Mucosa of stomach (tissue), 1 donor: ENCODE data around the gene AAK1.
"Not testable (repeated sequence)": the region's sequence is repeated elsewhere in the genome, so short reads cannot be mapped to it uniquely, and the experiment has no call there.

Experiments used
- H3K27me3 ChIP-seq: one replicate; pipeline ENCODE4 v1.7.0; 2013; ENCODE audit warnings: mild to moderate bottlenecking, low read length; ENCODE audit not compliant: control insufficient read depth, insufficient read depth
- H3K36me3 ChIP-seq: one replicate; pipeline ENCODE4 v1.7.0; 2013; ENCODE audit warnings: low read length; ENCODE audit not compliant: control insufficient read depth, insufficient read depth
- H3K4me1 ChIP-seq: one replicate; pipeline ENCODE4 v1.7.0; 2013; ENCODE audit warnings: mild to moderate bottlenecking, low read length; ENCODE audit not compliant: control insufficient read depth, insufficient read depth
- H3K4me3 ChIP-seq: one replicate; pipeline ENCODE4 v1.7.0; 2013; ENCODE audit warnings: low read length
- H3K9ac ChIP-seq: one replicate; pipeline ENCODE4 v1.7.0; 2013; ENCODE audit warnings: mild to moderate bottlenecking, low read length, moderate library complexity
- H3K9me3 ChIP-seq: one replicate; pipeline ENCODE4 v1.7.0; 2013; ENCODE audit warnings: mild to moderate bottlenecking, low read length, moderate library complexity; ENCODE audit not compliant: control insufficient read depth
- donor health status: Pancreatic carcinoma.

Gene AAK1

GRCh38 chr2:69676146-69676545 is 32.6 kb upstream of the AAK1 start:
- Histone ChIP-seq H3K4me3 (no peak overlapping the region), H3K36me3 (no peaks in the 10 kb centered on the region), H3K9ac (no peak overlapping the region), H3K27me3 (no peaks in the 10 kb centered on the region), H3K4me1 (peaks cover 3% of the 10 kb centered on the region), H3K9me3 (no peaks in the 10 kb centered on the region)

- Histone ChIP-seq H3K27me3 (no peaks in the 10 kb centered on the region), H3K9me3 (no peaks in the 10 kb centered on the region), H3K36me3 (no peaks in the 10 kb centered on the region), H3K9ac (peak overlapping the region; percentile 60), H3K4me3 (no peak overlapping the region), H3K4me1 (peaks cover 3% of the 10 kb centered on the region)
Observed at GRCh38 chr2:69674316-69674670, 30.8 kb upstream of the AAK1 start.

DNA sequence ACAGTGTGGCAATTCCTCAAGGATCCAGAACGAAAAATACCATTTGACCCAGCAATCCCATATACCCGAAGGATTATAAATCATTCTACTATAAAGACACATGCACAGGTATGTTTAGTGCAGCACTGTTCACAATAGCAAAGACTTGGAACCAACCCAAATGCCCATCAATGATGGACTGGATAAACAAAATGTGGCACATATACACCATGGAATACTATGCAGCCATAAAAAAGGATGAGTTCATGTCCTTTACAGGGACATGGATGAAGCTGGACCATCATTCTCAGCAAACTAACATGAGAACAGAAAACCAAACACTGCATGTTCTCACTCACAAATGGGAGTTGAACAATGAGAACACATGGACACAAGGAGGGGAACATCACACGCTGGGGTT is 29.6 kb upstream of the AAK1 start:
- H3K9ac ChIP-seq, H3K4me3 ChIP-seq, H3K36me3 ChIP-seq, H3K4me1 ChIP-seq, H3K9me3 ChIP-seq, H3K27me3 ChIP-seq: not testable (repeated sequence)

GRCh38 chr2:69669666-69670065 is 26.1 kb upstream of the AAK1 start:
- H3K9me3 ChIP-seq = no peaks in the 10 kb centered on the region
- no peaks in the 10 kb centered on the region for H3K36me3 ChIP-seq
- H3K27me3 ChIP-seq = no peaks in the 10 kb centered on the region
- no peak overlapping the region for H3K9ac ChIP-seq
- no peak overlapping the region for H3K4me3 ChIP-seq
- no peaks in the 10 kb centered on the region for H3K4me1 ChIP-seq

- H3K27me3 ChIP-seq = no peaks in the 10 kb centered on the region
- no peaks in the 10 kb centered on the region for H3K4me1 ChIP-seq
- H3K4me3 ChIP-seq = no peak overlapping the region
- H3K9ac ChIP-seq = no peak overlapping the region
- no peaks in the 10 kb centered on the region for H3K36me3 ChIP-seq
- no peaks in the 10 kb centered on the region for H3K9me3 ChIP-seq
Observed at GRCh38 chr2:69668598-69668997, 25.1 kb upstream of the AAK1 start.

GRCh38 chr2:69667805-69668382 is 24.4 kb upstream of the AAK1 start:
- no peak overlapping the region for H3K9ac ChIP-seq
- no peaks in the 10 kb centered on the region for H3K36me3 ChIP-seq
- no peak overlapping the region for H3K4me3 ChIP-seq
- H3K27me3 ChIP-seq = no peaks in the 10 kb centered on the region
- no peaks in the 10 kb centered on the region for H3K9me3 ChIP-seq
- no peaks in the 10 kb centered on the region for H3K4me1 ChIP-seq

- no peaks in the 10 kb centered on the region for H3K36me3 ChIP-seq
- H3K9ac ChIP-seq = no peak overlapping the region
- H3K27me3 ChIP-seq = no peaks in the 10 kb centered on the region
- H3K9me3 ChIP-seq = no peaks in the 10 kb centered on the region
- no peaks in the 10 kb centered on the region for H3K4me1 ChIP-seq
- no peak overlapping the region for H3K4me3 ChIP-seq
Observed at GRCh38 chr2:69665152-69665551, 21.6 kb upstream of the AAK1 start.

DNA sequence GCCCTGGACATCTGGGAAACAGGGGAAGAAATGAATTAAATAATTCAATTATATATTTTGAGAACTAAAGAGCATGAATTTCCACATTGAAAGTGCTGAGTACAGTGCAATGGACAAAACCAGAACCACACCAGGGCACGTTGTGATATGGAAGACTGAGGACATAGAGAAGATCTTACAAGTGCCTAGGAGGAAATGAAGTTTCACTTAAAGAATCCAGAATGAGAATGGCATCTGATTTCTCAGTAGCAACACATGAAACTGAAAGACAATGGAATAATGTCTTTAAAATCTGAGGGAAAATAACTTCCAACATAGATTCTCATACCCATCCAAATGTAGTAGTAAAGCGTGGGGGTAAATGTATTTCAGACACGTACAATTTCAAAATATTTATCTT is 20.3 kb upstream of the AAK1 start:
- Histone ChIP-seq H3K9ac (no peak overlapping the region), H3K36me3 (no peaks in the 10 kb centered on the region), H3K9me3 (no peaks in the 10 kb centered on the region), H3K27me3 (no peaks in the 10 kb centered on the region), H3K4me3 (no peak overlapping the region), H3K4me1 (no peaks in the 10 kb centered on the region)

GRCh38 chr2:69662547-69662946 is 19.0 kb upstream of the AAK1 start:
- H3K4me1 ChIP-seq, H3K4me3 ChIP-seq, H3K9me3 ChIP-seq, H3K27me3 ChIP-seq, H3K36me3 ChIP-seq, H3K9ac ChIP-seq: not testable (repeated sequence)

DNA sequence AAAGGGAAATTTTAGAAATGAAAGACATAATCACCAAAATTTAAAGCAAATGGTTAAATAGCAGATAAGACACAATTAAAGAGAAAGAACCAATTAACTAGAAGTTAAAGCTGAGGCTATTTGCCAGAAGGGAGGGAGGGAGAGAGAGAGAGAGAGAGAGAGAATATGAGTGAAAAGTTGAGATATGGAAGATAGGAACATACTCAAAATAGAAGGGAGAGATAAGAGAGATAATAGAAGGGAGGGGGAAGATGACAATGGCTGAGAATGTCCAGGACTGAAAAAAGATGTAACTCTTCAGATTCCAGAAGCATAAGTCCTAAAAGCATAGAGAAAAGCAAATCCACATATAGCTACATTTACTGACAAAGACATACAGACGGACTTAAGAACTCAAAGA is 17.1 kb upstream of the AAK1 start:
- H3K36me3 ChIP-seq = no peaks in the 10 kb centered on the region
- H3K9me3 ChIP-seq = no peaks in the 10 kb centered on the region
- no peak overlapping the region for H3K4me3 ChIP-seq
- no peak overlapping the region for H3K9ac ChIP-seq
- no peaks in the 10 kb centered on the region for H3K27me3 ChIP-seq
- no peaks in the 10 kb centered on the region for H3K4me1 ChIP-seq

DNA sequence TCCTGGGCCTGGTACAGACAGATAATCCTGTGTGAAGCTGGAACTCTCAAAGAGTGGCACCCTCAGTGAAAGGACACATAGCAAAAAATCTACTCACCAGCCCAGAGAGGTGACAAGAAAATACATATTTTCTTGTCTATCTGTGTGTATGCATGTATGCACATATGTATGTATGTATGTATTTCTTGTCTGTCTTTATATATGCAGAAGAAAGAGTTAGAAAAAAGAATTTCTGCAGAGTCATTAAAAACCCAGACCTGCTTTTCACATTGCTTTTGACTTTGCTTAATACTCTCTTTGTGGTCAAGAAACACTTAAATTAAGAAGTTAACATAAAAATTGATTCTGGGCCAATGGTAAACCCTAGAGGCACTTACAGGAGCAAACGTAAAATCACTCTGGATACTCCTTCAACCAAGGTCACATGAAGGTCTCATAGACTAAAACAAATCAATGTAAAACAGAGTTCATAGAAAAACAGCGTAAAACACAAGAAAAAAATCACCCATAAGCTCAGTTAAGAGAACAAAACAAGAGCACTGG is 16.5 kb upstream of the AAK1 start:
- Histone ChIP-seq H3K9me3 (no peaks in the 10 kb centered on the region), H3K27me3 (no peaks in the 10 kb centered on the region), H3K4me1 (no peaks in the 10 kb centered on the region), H3K4me3 (no peak overlapping the region), H3K9ac (no peak overlapping the region), H3K36me3 (no peaks in the 10 kb centered on the region)

DNA sequence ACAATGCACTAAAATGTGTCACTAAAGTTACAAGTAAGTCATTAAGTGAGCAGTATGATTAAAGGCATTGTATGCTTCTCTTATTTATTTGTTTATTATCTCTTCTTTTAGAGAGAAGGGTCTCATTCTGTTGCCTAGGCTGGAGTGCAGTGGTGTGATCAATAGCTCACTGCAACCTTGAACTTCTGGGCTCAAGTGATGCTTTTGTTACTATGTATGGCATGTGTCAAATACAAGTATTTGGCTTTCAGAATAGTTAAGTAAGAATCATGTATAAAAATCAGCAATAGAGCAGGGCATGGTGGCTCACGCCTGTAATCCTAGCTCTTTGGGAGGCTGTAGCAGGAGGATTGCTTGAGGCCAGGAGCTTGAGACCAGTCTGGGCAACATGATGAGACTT is 15.8 kb upstream of the AAK1 start:
- Histone ChIP-seq H3K9ac (no peak overlapping the region), H3K27me3 (no peaks in the 10 kb centered on the region), H3K9me3 (no peaks in the 10 kb centered on the region), H3K4me1 (no peaks in the 10 kb centered on the region), H3K36me3 (no peaks in the 10 kb centered on the region), H3K4me3 (no peak overlapping the region)

DNA sequence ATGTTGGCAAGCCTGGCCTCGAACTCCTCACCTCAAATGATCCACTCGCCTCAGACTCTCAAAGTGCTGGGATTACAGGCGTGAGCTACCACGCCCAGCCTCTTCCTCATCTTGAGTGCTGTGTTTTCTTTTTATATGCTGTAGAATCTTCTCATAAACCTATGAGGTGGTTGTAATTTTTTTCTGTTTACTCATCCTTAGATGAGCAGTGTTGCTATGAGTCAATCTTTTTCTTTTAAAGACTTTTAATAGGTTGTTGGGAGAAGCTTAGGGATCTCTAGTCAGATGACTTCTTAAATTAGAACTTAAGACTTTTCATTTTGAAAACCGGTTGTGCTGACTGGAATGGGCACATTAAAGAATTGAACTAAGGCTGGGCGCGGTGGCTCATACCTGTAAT is 8.7 kb upstream of the AAK1 start:
- Histone ChIP-seq H3K36me3 (no peaks in the 10 kb centered on the region), H3K9me3 (no peaks in the 10 kb centered on the region), H3K4me1 (no peaks in the 10 kb centered on the region), H3K9ac (no peak overlapping the region), H3K4me3 (no peak overlapping the region), H3K27me3 (no peaks in the 10 kb centered on the region)
